ENCODE data around the gene BPIFA2. TPM values are rescaled to one million over a fixed set of nuclear protein-coding genes. Genes with fewer than 3 reads are reported as not detected.

BPIFA2 gene
- total RNA-seq, 1 donor from 2014 or later, result not detected

- H3K27ac ChIP-seq, result no peak overlapping the region
- no peaks in the 10 kb centered on the region for H3K27me3 ChIP-seq
- intact Hi-C loops (cut with DNase I), result no loop called here
- no peaks in the 10 kb centered on the region for H3K9me3 ChIP-seq
- DNase-seq (ENCODE audit: low spot score in 2 of 2), result no peak
- H3K4me3 ChIP-seq, result no peak overlapping the region
- H3K4me1 ChIP-seq, result no peaks in the 10 kb centered on the region
- TF ChIP-seq CTCF (IDR thresholded peaks at IDR 0.05), result no peak
- H3K36me3 ChIP-seq, result no peaks in the 10 kb centered on the region
Observed at GRCh38 chr20:33187491-33187890, 19.5 kb downstream of the BPIFA2 start.

- Histone ChIP-seq H3K4me3 (no peak overlapping the region), H3K9me3 (no peaks in the 10 kb centered on the region), H3K27ac (no peak overlapping the region), H3K27me3 (no peaks in the 10 kb centered on the region), H3K4me1 (no peaks in the 10 kb centered on the region), H3K36me3 (no peaks in the 10 kb centered on the region)
- no peak for TF ChIP-seq CTCF (IDR thresholded peaks at IDR 0.05)
- intact Hi-C loops (cut with DNase I), result no loop called here
- DNase-seq (ENCODE audit: low spot score in 2 of 2), result no peak
Observed at GRCh38 chr20:33188421-33188820, 20.5 kb downstream of the BPIFA2 start.

GRCh38 chr20:33191484-33191883 is 23.5 kb downstream of the BPIFA2 start:
- Histone ChIP-seq H3K36me3 (no peaks in the 10 kb centered on the region), H3K9me3 (no peaks in the 10 kb centered on the region), H3K27me3 (no peaks in the 10 kb centered on the region), H3K4me3 (no peak overlapping the region), H3K4me1 (no peaks in the 10 kb centered on the region), H3K27ac (no peak overlapping the region)
- intact Hi-C loops (cut with DNase I), result no loop called here
- no peak for TF ChIP-seq CTCF (IDR thresholded peaks at IDR 0.05)
- DNase-seq (ENCODE audit: low spot score in 2 of 2), result no peak

GRCh38 chr20:33191955-33192354 is 24.0 kb downstream of the BPIFA2 start:
- no peak overlapping the region for H3K4me3 ChIP-seq
- no peaks in the 10 kb centered on the region for H3K27me3 ChIP-seq
- intact Hi-C loops (cut with DNase I), result no loop called here
- no peaks in the 10 kb centered on the region for H3K36me3 ChIP-seq
- H3K27ac ChIP-seq, result no peak overlapping the region
- H3K9me3 ChIP-seq, result no peaks in the 10 kb centered on the region
- no peak for TF ChIP-seq CTCF (IDR thresholded peaks at IDR 0.05)
- DNase-seq (ENCODE audit: low spot score in 2 of 2), result no peak
- no peaks in the 10 kb centered on the region for H3K4me1 ChIP-seq

GRCh38 chr20:33192912-33193501 is 25.0 kb downstream of the BPIFA2 start:
- no peak for TF ChIP-seq CTCF (IDR thresholded peaks at IDR 0.05)

GRCh38 chr20:33199026-33199425 is 31.1 kb downstream of the BPIFA2 start:
- Histone ChIP-seq H3K9me3 (no peaks in the 10 kb centered on the region), H3K27me3 (no peaks in the 10 kb centered on the region), H3K27ac (no peak overlapping the region), H3K4me1 (no peaks in the 10 kb centered on the region), H3K36me3 (no peaks in the 10 kb centered on the region), H3K4me3 (no peak overlapping the region)
- no peak for TF ChIP-seq CTCF (IDR thresholded peaks at IDR 0.05)
- DNase-seq (ENCODE audit: low spot score in 2 of 2), result no peak
- intact Hi-C loops (cut with DNase I), result no loop called here

More at GRCh38 chr20:33192912-33193501, 25.0 kb downstream of the BPIFA2 start:
- Histone ChIP-seq H3K27me3 (no peaks in the 10 kb centered on the region), H3K4me3 (no peak overlapping the region), H3K4me1 (no peaks in the 10 kb centered on the region), H3K36me3 (no peaks in the 10 kb centered on the region), H3K9me3 (no peaks in the 10 kb centered on the region), H3K27ac (no peak overlapping the region)
- DNase-seq (ENCODE audit: low spot score in 2 of 2), result no peak
- intact Hi-C loops (cut with DNase I), result no loop called here
